ENCODE data around the gene NAE1.
"Not testable (repeated sequence)": the region's sequence is repeated elsewhere in the genome, so short reads cannot be mapped to it uniquely, and the experiment has no call there.

Gene NAE1

DNA sequence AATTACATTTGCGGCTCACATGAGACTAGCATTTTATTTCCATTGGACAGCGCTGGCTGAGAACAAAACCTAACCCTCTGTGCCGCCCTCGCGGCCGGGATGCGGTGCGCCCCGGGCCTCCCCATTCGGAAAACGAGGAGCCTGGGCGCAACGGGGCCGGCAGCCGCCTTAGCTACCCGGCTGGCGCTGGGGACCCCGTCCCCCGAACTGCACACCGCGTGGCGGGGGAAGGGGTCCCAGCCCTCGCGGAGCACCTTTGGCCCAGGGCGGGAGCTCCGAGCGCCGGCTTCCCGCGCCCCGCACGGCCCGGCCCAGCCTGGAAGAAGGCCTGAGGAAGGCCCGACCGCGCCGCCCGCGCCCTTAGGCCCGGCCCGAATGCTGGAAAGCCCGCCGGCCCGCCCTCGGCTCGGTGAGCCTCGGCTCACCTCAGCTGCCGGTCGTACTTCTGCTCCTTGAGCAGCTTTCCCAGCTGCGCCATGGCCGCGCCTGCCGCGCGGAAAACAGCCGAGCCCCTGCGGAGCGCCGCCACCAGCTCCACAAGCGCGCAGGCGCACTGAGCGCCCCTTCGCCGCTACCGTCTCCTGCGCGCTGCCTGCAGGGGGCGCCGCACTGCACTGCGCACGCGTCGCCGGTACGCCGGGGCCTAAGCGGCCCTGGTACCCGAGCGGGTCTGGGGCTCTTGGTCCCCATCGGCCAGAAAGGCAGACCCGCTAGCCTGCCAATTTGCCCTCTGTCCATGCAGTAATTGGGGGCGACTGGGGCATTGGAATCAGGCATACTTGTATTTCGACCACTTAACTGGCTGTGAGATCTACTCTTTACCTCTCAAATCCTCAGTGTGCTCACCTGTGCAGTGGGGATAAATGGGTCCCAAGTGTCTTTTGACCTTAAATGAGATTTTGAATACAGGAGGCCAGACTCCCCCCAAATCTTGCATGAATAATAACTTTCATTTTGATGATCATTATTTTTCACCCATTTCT lies at the start of gene NAE1:
Gene NAE1, minus strand, starts transcription at position 555 of the 983 bp plus-strand sequence. Its CDS starts 77 bp downstream, at position 478.
- DNase-seq (ENCODE audit: low read depth), result peak; percentile 70

DNA sequence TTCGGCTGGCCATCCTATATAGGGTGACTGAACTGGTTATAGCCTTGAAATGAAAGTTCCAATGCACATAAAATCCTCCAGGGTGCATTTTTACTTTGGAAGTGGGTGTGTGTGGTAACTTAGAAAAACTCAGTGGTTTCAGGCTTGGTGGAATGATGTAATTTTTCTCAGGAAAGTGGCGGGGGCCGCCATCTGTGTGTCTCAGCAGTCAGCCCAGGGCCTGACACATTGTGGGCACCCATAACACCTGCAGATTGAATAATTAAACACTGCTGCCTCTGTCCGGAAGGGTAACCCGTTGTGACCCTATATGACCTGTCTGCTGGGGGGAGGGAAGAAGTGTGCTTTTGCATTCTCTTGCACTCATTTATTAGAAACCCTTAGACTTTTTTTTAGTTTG lies 47.3 kb upstream of the NAE1 start:
- DNase-seq (ENCODE audit: low read depth), result no peak

GRCh38 chr16:66874079-66874775 lies 43.5 kb upstream of the NAE1 start:
- DNase-seq (ENCODE audit: low read depth), result no peak

DNA sequence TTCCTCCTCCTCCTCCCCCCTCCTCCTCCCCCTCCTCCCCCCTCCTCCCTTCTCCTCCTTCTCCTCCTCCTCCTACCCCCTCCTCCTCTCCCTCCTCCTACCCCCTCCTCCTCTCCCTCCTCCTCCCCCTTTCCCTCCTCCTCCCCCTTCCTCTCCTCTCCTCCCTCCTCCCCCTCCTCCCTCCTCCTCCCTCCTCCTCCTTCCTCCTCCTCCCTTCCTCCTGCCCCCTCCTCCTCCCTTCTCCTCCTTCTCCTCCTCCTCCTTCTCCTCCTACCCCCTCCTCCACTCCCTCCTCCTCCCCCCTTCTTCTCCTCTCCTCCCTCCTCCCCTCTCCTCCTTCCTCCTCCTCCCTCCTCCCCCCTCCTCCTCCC lies 42.9 kb upstream of the NAE1 start:
- no peak for DNase-seq (ENCODE audit: low read depth)

- peak; percentile 97 for DNase-seq (ENCODE audit: low read depth)
These were observed 42.3 kb upstream of the NAE1 start for GRCh38 chr16:66872943-66873684.

- DNase-seq (ENCODE audit: low read depth), result no peak
These were observed 41.8 kb upstream of the NAE1 start for GRCh38 chr16:66872559-66872942.

DNA sequence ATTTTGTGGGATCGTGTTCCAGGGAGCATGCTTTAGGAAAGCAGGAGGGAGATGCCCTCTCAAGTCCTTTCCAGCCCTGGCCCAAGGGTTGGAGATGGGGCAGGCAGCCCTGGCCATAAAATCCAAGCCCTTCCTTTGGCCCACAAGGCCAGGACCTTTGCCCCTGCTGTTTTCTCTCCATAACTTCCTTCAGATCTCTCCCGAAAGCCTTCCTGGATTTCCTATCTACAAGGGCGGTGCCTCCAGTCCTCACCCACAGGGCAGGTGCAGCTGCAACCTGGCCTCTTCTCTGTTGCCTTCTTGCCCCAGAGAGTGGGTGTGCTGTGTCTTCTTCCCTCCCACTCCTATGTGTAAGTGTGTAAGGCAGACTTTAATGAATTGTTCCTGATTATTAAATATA lies 41.1 kb upstream of the NAE1 start:
- DNase-seq (ENCODE audit: low read depth), result no peak

DNA sequence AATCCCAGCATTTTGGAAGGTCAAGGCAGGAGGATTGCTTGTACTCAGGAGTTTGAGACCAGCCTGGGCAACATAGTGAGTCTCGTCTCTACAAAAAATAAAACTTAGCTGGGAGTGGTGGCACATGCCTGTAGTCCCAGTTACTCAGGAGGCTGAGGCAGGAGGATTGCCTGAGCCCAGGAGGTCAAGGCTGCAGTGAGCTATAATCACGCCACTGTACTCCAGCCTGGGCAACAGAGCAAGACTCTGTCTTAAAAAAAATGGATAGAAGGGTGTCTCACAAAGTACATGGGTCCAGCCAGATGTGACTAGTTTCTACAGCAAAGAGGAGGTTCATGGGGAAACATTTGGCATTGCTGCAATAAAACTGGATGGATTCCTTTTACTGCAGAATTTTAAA lies 40.6 kb upstream of the NAE1 start:
- not testable (repeated sequence) for DNase-seq (ENCODE audit: low read depth)

- no peak for DNase-seq (ENCODE audit: low read depth)
These were observed 38.6 kb upstream of the NAE1 start for GRCh38 chr16:66869424-66869823.

DNA sequence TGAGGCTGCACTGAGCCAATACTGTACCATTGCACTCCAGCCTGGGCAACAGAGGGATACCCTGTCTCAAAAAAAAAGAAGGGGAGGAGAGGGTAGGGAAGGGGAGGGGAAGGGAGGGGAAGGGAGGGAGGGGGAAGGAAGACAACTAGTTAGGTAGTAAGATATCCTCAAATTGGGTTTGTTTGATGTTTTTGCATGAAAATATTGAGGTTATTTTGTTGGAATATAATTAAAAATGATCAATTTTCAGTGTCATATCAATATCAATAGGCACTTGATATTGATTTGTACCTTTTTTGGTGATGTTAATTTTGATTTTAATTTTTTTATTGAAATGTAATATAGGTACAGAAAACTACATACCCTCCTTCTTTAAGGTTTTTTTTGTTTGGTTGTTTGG lies 32.9 kb upstream of the NAE1 start:
- no peak for DNase-seq (ENCODE audit: low read depth)

DNA sequence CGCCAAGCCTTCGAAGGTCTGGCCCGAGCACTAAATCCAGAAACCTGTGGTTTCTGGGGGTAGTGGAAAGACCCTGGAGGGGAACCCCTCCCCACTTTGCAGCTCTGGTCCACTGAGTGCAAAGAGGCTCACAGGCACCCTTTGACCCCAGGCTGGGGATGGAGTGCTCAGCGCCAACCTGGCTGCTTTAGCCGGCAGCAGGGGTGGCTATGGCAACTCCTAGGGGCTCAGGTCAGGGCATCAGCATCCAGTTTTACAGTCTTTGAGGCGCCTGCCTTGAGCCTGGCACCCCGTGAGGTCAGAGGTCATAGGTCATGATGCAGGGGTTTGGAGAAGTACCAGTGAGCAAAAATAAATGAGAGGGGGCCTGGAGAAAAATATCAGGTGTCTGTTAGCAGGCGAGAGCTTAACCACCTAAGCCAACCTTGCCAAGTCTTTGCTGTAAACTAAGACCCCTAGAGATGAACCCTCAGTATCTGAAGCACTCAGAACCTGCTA lies 31.3 kb upstream of the NAE1 start:
- DNase-seq (ENCODE audit: low read depth), result no peak

- no peak for DNase-seq (ENCODE audit: low read depth)
These were observed 28.8 kb upstream of the NAE1 start for GRCh38 chr16:66859397-66860068.

DNA sequence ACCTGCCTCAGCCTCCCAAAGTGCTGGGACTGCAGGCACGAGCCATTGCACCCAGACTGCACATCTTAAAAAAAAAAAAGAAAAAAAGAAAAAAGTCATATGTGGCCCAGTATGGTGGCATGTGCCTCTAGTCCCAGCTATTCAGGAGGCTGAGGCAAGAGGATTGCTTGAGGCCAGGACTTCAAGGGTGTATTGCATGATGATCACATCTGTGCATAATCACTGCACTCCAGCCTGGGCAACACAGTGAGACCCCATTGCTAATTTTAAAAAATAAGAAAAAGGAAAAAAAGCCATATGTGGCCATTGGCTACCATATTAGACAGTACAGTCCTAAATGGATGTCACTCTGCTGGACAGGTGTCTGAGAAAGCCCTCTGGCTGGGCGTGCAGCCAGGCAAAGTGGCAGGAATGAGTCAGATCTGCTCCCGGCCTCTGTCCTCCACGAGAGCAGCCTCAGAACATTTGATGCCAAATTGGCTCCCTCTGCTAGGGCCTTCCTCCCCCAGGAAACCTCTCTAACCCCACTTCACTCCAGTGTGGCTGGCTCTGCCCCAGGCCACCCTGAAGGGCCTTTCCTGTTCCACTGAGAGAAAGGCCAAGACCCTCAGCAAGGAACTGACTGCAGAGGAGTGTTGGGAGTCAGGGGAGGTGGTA lies 28.1 kb upstream of the NAE1 start:
- peak; percentile 43 for DNase-seq (ENCODE audit: low read depth)

DNA sequence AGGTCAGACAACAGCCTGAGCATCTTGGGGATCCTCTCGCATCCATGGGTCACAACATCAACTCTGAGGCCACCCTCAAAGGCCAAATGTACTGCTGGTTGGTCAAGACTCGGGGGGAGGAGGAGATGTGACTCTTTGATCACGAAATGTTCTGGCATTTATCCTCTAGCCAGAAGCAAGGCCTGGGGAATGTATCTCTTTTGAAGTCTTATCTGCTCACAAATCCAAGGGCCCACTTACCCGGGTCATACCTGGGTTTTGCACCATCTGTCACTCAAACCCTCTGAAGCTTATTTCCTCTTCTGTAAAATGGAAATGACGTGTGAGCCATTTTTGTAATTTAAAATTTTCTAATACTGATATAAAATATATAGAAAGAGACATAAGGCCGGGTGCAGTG lies 26.7 kb upstream of the NAE1 start:
- no peak for DNase-seq (ENCODE audit: low read depth)

DNA sequence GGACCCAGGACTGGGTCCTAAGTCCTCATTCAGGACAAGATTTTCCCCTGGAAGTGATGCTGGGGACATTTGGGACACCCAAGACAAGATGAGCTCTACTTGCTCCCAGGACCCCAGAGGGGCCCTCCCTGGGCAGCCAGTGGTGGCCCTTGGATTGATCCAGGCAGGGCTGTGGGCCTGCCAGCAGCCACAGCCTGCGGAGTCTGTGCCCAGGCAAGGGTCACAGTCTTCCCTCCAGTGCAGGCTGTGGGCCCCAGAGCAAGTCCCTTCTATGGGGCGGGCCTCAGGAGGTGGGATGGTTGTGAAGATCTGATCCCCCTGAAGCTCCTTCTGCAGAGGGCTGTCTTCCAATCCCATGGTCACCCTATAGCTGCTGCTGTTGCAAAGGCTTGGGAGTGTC lies 26.0 kb upstream of the NAE1 start:
- no peak for DNase-seq (ENCODE audit: low read depth)

- DNase-seq (ENCODE audit: low read depth), result no peak
These were observed 25.5 kb upstream of the NAE1 start for GRCh38 chr16:66856184-66856730.

- DNase-seq (ENCODE audit: low read depth), result no peak
These were observed 22.7 kb upstream of the NAE1 start for GRCh38 chr16:66853261-66854139.

- no peak for DNase-seq (ENCODE audit: low read depth)
These were observed 20.6 kb upstream of the NAE1 start for GRCh38 chr16:66851166-66851964.

All from GM04504 (cell line).